Panc1 (cell line): Measurements from ENCODE around the gene CYP4F2. TPM values are rescaled to one million over a fixed set of nuclear protein-coding genes. Genes with fewer than 3 reads are reported as not detected.

ENCODE experiments used
- ATAC-seq: fragments of 200-7000 bp; cut with Tn5 transposase; 2 replicates; pipeline ENCODE4 v1.9.1; 2020; ENCODE audit warnings: mild to moderate bottlenecking, moderate library complexity
- BruUV-seq: library from RNA; stranded (reverse); fragments of 400-500 nt; replicated peaks from 2 replicates; lab custom pipeline; 2021; lab: Mats Ljungman, UMichigan
- CTCF ChIA-PET: fragments of 300-600 bp; sonication (Branson Sonifier 250); formaldehyde crosslinking; loops from one replicate; lab custom pipeline; 2022; ENCODE audit warnings: antibody characterized with exemption; lab: Charles Lee
- POLR2A ChIA-PET: fragments of 300-600 bp; sonication (Branson Sonifier 250); formaldehyde crosslinking; loops from one replicate; lab custom pipeline; 2022; ENCODE audit warnings: antibody characterized with exemption; lab: Charles Lee
- DNase-seq: peaks from one replicate; pipeline ENCODE4 v3.0.0-alpha.2; 2010; ENCODE audit warnings: low read depth, low spot score
- H3K27ac ChIP-seq: 2 replicates; pipeline ENCODE4 v1.5.1; 2011; ENCODE audit warnings: mild to moderate bottlenecking, low read length, inconsistent platforms
- H3K27me3 ChIP-seq: fragments of 200-500 bp; sonication (Bioruptor generic); 2 replicates; pipeline ENCODE4 v1.6.0; 2014; ENCODE audit warnings: low read length, inconsistent platforms; ENCODE audit not compliant: control insufficient read depth, insufficient read depth
- H3K36me3 ChIP-seq: fragments of 200-500 bp; sonication (Bioruptor generic); 2 replicates; pipeline ENCODE4 v1.5.1; 2014; ENCODE audit warnings: inconsistent platforms, mild to moderate bottlenecking, low read length, moderate library complexity; ENCODE audit not compliant: control insufficient read depth, insufficient read depth
- H3K4me1 ChIP-seq: 2 replicates; pipeline ENCODE4 v1.5.1; 2011; ENCODE audit warnings: inconsistent platforms, mild to moderate bottlenecking, low read length, moderate library complexity; ENCODE audit not compliant: control insufficient read depth, insufficient read depth
- H3K4me3 ChIP-seq, 2 experiments: 2 replicates each; pipeline ENCODE4 v1.5.1; 2011 to 2012; ENCODE audit warnings: low read depth in 2 of 2, low read length in 2 of 2, mild to moderate bottlenecking in 2 of 2, inconsistent platforms in 1 of 2, moderate library complexity in 1 of 2
- H3K9me3 ChIP-seq: fragments of 200-500 bp; sonication (Bioruptor generic); 2 replicates; pipeline ENCODE4 v1.5.1; 2014; ENCODE audit warnings: low read depth, mild to moderate bottlenecking, inconsistent platforms, low read length, moderate library complexity; ENCODE audit not compliant: control insufficient read depth, insufficient read depth
- POLR2AphosphoS5 ChIP-seq: IDR thresholded peaks from 2 replicates; pipeline ENCODE4 v1.6.1; 2012; ENCODE audit warnings: mild to moderate bottlenecking, low read depth, low read length, moderate library complexity
- SIN3A ChIP-seq: IDR thresholded peaks from 2 replicates; pipeline ENCODE4 v1.6.1; 2012; ENCODE audit warnings: low read depth, mild to moderate bottlenecking, low read length, moderate library complexity, borderline replicate concordance; ENCODE audit not compliant: insufficient read depth
- TCF7L2 ChIP-seq: IDR thresholded peaks from 2 replicates; pipeline ENCODE4 v1.6.1; 2011; ENCODE audit warnings: mild to moderate bottlenecking, low read depth, low read length, inconsistent platforms
- in situ Hi-C: cut with HindIII; loops from 2 replicates; pipeline ENCODE4 v1.10.0; 2016; ENCODE audit warnings: low sequenced_read_pairs, low pct_unique_long_range_greater_than_20kb
- intact Hi-C: fragments of 100-400 bp; cut with micrococcal nuclease; formaldehyde crosslinking; loops from one replicate; pipeline ENCODE4 v1.10.0; 2022; ENCODE audit not compliant: unreplicated experiment
- total RNA-seq: library from RNA; stranded (reverse); gene quantifications from one replicate; pipeline ENCODE4 v1.2.1, GENCODE V29; 2021; ENCODE audit not compliant: unreplicated experiment
- TF ChIP-seq, protein P1 (sequence below), 2 experiments: IDR thresholded peaks; 2 replicates each; pipeline ENCODE4 v1.6.1; 2011 to 2012; ENCODE audit warnings: low read depth in 2 of 2, control low read depth in 1 of 2, low read length in 1 of 2, mild to moderate bottlenecking in 1 of 2, moderate library complexity in 1 of 2; ENCODE audit not compliant: insufficient read depth in 1 of 2
- TF ChIP-seq, protein P2 (sequence below): fragments of 450-650 bp; IDR thresholded peaks from 2 replicates; pipeline ENCODE4 v1.5.1; 2017; ENCODE audit warnings: mild to moderate bottlenecking

CYP4F2 gene
- total RNA-seq, 1 experiment from 2014 or later = 0.21 TPM

DNA sequence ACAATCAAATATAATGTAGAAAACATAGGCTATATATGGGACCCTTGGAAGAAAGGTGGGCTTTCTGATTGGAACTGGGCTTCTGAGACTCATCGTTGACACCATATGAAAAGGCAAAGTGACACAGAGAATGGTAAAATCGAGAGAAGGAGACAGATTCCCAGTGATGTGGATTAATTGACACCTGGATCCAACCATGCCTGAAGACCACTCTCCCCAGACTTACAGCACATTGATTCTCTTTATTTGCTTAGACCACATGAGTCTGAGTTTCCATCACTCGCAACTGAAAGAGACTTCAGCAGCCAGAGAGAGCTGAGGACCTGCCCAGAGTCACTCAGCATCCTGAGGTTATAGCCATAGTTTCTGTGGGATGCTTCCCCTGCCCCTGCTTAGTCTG, 30.4 kb upstream of the CYP4F2 start:
- H3K4me1 ChIP-seq = no peaks in the 10 kb centered on the region
- H3K9me3 ChIP-seq = no peaks in the 10 kb centered on the region
- ATAC-seq (no peak), DNase-seq (no peak)
- H3K4me3 ChIP-seq = no peak overlapping the region
- H3K36me3 ChIP-seq = no peaks in the 10 kb centered on the region
- in situ Hi-C loops = no loop called here
- ChIA-PET CTCF (no interaction called here), POLR2A (no interaction called here)
- H3K27ac ChIP-seq = no peak overlapping the region
- intact Hi-C loops = no loop called here
- no peak for TF ChIP-seq SIN3A
- no peak for TF ChIP-seq POLR2AphosphoS5
- TF ChIP-seq TCF7L2 = no peak
- TF ChIP-seq, protein P1, sequence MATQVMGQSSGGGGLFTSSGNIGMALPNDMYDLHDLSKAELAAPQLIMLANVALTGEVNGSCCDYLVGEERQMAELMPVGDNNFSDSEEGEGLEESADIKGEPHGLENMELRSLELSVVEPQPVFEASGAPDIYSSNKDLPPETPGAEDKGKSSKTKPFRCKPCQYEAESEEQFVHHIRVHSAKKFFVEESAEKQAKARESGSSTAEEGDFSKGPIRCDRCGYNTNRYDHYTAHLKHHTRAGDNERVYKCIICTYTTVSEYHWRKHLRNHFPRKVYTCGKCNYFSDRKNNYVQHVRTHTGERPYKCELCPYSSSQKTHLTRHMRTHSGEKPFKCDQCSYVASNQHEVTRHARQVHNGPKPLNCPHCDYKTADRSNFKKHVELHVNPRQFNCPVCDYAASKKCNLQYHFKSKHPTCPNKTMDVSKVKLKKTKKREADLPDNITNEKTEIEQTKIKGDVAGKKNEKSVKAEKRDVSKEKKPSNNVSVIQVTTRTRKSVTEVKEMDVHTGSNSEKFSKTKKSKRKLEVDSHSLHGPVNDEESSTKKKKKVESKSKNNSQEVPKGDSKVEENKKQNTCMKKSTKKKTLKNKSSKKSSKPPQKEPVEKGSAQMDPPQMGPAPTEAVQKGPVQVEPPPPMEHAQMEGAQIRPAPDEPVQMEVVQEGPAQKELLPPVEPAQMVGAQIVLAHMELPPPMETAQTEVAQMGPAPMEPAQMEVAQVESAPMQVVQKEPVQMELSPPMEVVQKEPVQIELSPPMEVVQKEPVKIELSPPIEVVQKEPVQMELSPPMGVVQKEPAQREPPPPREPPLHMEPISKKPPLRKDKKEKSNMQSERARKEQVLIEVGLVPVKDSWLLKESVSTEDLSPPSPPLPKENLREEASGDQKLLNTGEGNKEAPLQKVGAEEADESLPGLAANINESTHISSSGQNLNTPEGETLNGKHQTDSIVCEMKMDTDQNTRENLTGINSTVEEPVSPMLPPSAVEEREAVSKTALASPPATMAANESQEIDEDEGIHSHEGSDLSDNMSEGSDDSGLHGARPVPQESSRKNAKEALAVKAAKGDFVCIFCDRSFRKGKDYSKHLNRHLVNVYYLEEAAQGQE (IDR thresholded peaks at IDR 0.05; ENCODE audit: insufficient read depth in 1 of 2, low read depth in 2 of 2, low read length in 1 of 2) = no peak
- TF ChIP-seq, protein P2, sequence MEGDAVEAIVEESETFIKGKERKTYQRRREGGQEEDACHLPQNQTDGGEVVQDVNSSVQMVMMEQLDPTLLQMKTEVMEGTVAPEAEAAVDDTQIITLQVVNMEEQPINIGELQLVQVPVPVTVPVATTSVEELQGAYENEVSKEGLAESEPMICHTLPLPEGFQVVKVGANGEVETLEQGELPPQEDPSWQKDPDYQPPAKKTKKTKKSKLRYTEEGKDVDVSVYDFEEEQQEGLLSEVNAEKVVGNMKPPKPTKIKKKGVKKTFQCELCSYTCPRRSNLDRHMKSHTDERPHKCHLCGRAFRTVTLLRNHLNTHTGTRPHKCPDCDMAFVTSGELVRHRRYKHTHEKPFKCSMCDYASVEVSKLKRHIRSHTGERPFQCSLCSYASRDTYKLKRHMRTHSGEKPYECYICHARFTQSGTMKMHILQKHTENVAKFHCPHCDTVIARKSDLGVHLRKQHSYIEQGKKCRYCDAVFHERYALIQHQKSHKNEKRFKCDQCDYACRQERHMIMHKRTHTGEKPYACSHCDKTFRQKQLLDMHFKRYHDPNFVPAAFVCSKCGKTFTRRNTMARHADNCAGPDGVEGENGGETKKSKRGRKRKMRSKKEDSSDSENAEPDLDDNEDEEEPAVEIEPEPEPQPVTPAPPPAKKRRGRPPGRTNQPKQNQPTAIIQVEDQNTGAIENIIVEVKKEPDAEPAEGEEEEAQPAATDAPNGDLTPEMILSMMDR = no peak
- H3K27me3 ChIP-seq = no peaks in the 10 kb centered on the region; the same call in 1 of the 2 replicates
- no TSS peak for BruUV-seq

DNA sequence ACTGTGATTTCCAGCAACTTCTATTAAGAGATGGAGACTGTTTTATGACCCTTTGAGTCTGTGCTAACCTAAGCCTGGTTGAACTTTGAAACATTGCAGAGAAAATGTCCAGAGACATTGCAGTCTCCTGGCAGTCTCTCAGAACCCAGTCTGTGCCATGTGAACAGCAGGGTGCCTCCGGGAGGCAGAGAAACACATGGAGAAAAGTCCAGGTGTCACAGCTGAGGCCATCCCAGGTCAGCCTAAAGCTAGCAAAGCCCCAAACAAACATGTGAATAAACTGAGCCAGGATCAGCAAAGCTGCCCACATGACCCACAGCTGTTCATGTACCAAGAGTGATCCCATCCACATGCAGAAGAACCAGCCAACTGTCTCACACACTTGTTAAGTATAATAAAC, 28.6 kb upstream of the CYP4F2 start:
- ATAC-seq = no peak
- H3K4me1 ChIP-seq = no peaks in the 10 kb centered on the region
- no peaks in the 10 kb centered on the region for H3K9me3 ChIP-seq
- POLR2A ChIA-PET = no interaction called here
- H3K27me3 ChIP-seq = no peaks in the 10 kb centered on the region; the same call in 1 of the 2 replicates
- BruUV-seq = no TSS peak
- TF ChIP-seq, protein P1 (IDR thresholded peaks at IDR 0.05; ENCODE audit: insufficient read depth in 1 of 2, low read depth in 2 of 2, low read length in 1 of 2) = no peak
- TF ChIP-seq SIN3A (no peak), POLR2AphosphoS5 (no peak), TCF7L2 (no peak)
- TF ChIP-seq, protein P2 = no peak
- CTCF ChIA-PET = no interaction called here
- DNase-seq = no peak
- in situ Hi-C loops (no loop called here), intact Hi-C loops (no loop called here)
- H3K36me3 ChIP-seq = no peaks in the 10 kb centered on the region
- no peak overlapping the region for H3K4me3 ChIP-seq
- H3K27ac ChIP-seq = no peak overlapping the region
